ENCODE measurements around the gene MAML3. TPM values are rescaled to one million over a fixed set of nuclear protein-coding genes. Genes with fewer than 3 reads are reported as not detected.

The MAML3 gene
- total RNA-seq, 2 experiments from 2014 or later = 2.5 to 2.9 TPM

DNA sequence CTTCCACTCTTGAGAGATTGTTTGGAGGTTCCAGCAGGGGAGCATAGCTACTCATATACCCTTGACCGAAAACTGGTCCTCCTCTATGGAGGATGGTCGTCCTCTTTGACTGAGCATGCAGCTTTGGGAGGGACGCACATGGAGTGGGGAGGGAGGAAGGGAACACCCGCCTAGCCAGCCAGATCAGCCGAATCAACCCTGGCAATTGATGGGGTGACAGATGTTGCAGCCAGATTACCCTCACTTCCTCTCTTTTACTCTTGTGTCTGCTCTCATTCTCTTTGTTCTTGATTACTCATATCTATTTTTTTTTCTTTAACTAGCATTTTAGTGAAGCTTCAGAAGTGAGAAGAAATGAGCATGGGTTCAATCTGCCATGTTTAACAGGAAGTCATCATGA, 468.8 kb downstream of the MAML3 start:
- no peak overlapping the region for H3K27ac ChIP-seq (ENCODE audit: low read depth in 1 of 2, low read length in 2 of 2)
- ChIA-PET CTCF (no interaction called here), POLR2A (no interaction called here)
- H3K27me3 ChIP-seq (ENCODE audit: control insufficient read depth in 1 of 2, insufficient read depth in 2 of 2, low read length in 2 of 2) = no peaks in the 10 kb centered on the region
- TF ChIP-seq, protein P1, sequence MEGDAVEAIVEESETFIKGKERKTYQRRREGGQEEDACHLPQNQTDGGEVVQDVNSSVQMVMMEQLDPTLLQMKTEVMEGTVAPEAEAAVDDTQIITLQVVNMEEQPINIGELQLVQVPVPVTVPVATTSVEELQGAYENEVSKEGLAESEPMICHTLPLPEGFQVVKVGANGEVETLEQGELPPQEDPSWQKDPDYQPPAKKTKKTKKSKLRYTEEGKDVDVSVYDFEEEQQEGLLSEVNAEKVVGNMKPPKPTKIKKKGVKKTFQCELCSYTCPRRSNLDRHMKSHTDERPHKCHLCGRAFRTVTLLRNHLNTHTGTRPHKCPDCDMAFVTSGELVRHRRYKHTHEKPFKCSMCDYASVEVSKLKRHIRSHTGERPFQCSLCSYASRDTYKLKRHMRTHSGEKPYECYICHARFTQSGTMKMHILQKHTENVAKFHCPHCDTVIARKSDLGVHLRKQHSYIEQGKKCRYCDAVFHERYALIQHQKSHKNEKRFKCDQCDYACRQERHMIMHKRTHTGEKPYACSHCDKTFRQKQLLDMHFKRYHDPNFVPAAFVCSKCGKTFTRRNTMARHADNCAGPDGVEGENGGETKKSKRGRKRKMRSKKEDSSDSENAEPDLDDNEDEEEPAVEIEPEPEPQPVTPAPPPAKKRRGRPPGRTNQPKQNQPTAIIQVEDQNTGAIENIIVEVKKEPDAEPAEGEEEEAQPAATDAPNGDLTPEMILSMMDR (IDR thresholded peaks at IDR 0.05) = no peak
- no peaks in the 10 kb centered on the region for H3K36me3 ChIP-seq (ENCODE audit: insufficient read depth, low read length)
- peaks cover 24% of the 10 kb centered on the region for H3K36me3 Mint-ChIP-seq (ENCODE audit: low read depth)
- peaks cover 9% of the 10 kb centered on the region for H3K4me1 Mint-ChIP-seq (ENCODE audit: low read depth)
- H3K4me3 Mint-ChIP-seq = no peak overlapping the region
- ATAC-seq (ENCODE audit: poor library complexity) (no peak), DNase-seq (no peak)
- peaks cover 7% of the 10 kb centered on the region for H3K9me3 Mint-ChIP-seq
- H3K27ac Mint-ChIP-seq = no peak overlapping the region
- H3K9me3 ChIP-seq (ENCODE audit: control insufficient read depth in 1 of 2, insufficient read depth in 1 of 2, low read length in 2 of 2) = peaks cover 0 to 3% of the 10 kb centered on the region in 2 experiments
- no peak overlapping the region for H3K4me3 ChIP-seq (ENCODE audit: low read length)
- intact Hi-C loops (cut with DNase I, micrococcal nuclease) = no loop called here
- no peaks in the 10 kb centered on the region for H3K27me3 Mint-ChIP-seq
- H3K4me1 ChIP-seq (ENCODE audit: insufficient read depth, low read length) = no peaks in the 10 kb centered on the region

DNA sequence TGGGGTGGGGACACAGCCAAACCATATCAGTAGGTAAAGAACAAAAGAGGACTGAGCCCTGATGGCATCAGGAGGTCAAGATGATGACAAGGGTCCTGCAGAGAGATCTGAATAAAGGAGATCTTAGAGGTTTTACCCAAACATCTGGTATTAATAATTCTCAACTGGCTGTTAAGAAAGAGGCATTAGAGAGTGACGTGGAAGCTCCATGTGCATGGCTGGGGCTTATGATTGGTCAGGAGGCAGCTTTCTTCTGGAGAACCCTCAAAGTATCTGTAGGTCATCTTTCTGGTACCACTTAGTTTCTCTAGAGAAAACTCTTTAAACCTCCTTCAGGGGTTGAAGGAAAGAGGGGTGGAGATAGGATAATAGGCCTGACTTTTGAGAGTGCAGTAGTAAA, 469.6 kb downstream of the MAML3 start:
- no peak overlapping the region for H3K27ac Mint-ChIP-seq
- ChIA-PET CTCF (no interaction called here), POLR2A (no interaction called here)
- no peaks in the 10 kb centered on the region for H3K27me3 ChIP-seq (ENCODE audit: control insufficient read depth in 1 of 2, insufficient read depth in 2 of 2, low read length in 2 of 2)
- no peak overlapping the region for H3K27ac ChIP-seq (ENCODE audit: low read depth in 1 of 2, low read length in 2 of 2)
- no peak for ATAC-seq (ENCODE audit: poor library complexity)
- no peaks in the 10 kb centered on the region for H3K36me3 ChIP-seq (ENCODE audit: insufficient read depth, low read length)
- peaks cover 29% of the 10 kb centered on the region for H3K36me3 Mint-ChIP-seq (ENCODE audit: low read depth)
- intact Hi-C loops (cut with DNase I, micrococcal nuclease) = no loop called here
- no peak for DNase-seq
- H3K27me3 Mint-ChIP-seq = no peaks in the 10 kb centered on the region
- TF ChIP-seq, protein P1 (IDR thresholded peaks at IDR 0.05) = no peak
- no peaks in the 10 kb centered on the region for H3K4me1 ChIP-seq (ENCODE audit: insufficient read depth, low read length)
- no peak overlapping the region for H3K4me3 ChIP-seq (ENCODE audit: low read length)
- no peak overlapping the region for H3K4me3 Mint-ChIP-seq
- peaks cover 9% of the 10 kb centered on the region for H3K4me1 Mint-ChIP-seq (ENCODE audit: low read depth)
- peaks cover 7% of the 10 kb centered on the region for H3K9me3 Mint-ChIP-seq
- peaks cover 0 to 3% of the 10 kb centered on the region in 2 experiments for H3K9me3 ChIP-seq (ENCODE audit: control insufficient read depth in 1 of 2, insufficient read depth in 1 of 2, low read length in 2 of 2)

DNA sequence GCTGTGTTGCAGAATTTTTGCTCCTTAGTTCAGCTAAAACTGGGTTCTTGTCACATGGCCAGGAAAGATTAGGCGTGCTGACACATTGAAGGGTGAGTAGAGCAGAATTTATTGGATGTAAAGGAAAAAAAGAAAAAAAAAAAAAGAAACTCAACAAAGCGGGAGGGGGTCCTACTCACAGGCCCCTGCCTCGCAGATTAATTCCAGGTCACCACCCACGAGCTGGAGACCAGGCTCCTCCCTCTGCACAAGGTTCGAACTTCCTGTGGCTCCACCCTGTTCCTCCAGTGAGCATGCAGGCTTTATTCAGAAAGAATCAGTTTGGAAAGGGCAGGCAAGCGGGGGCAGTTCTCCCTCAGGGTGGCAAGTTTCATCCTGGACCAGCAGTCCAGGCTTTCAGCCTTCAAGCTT, 471.2 kb downstream of the MAML3 start:
- ChIA-PET POLR2A (no interaction called here), CTCF (no interaction called here)
- H3K27ac Mint-ChIP-seq = no peak overlapping the region
- ATAC-seq (ENCODE audit: poor library complexity) (no peak), DNase-seq (no peak)
- intact Hi-C loops (cut with DNase I, micrococcal nuclease) = no loop called here
- no peaks in the 10 kb centered on the region for H3K27me3 Mint-ChIP-seq
- Histone ChIP-seq H3K4me1 (ENCODE audit: insufficient read depth, low read length) (no peaks in the 10 kb centered on the region), H3K27me3 (ENCODE audit: control insufficient read depth in 1 of 2, insufficient read depth in 2 of 2, low read length in 2 of 2) (no peaks in the 10 kb centered on the region), H3K4me3 (ENCODE audit: low read length) (no peak overlapping the region), H3K36me3 (ENCODE audit: insufficient read depth, low read length) (no peaks in the 10 kb centered on the region), H3K9me3 (ENCODE audit: control insufficient read depth in 1 of 2, insufficient read depth in 1 of 2, low read length in 2 of 2) (peaks cover 0 to 3% of the 10 kb centered on the region in 2 experiments), H3K27ac (ENCODE audit: low read depth in 1 of 2, low read length in 2 of 2) (no peak overlapping the region)
- peaks cover 7% of the 10 kb centered on the region for H3K9me3 Mint-ChIP-seq
- H3K4me3 Mint-ChIP-seq = no peak overlapping the region
- H3K4me1 Mint-ChIP-seq (ENCODE audit: low read depth) = peaks cover 9% of the 10 kb centered on the region
- TF ChIP-seq, protein P1 (IDR thresholded peaks at IDR 0.05) = no peak
- peaks cover 34% of the 10 kb centered on the region for H3K36me3 Mint-ChIP-seq (ENCODE audit: low read depth)

Data from CD4-positive, alpha-beta T cell (primary cell).